Endothelial cell of umbilical vein (primary cell): ENCODE results near the gene ACSF3. TPM values are rescaled to one million over a fixed set of nuclear protein-coding genes. Genes with fewer than 3 reads are reported as not detected.

ENCODE experiments used
- BruUV-seq: library from RNA; stranded (reverse); fragments of 400-500 nt; replicated peaks from 2 replicates; lab custom pipeline; 2021; lab: Mats Ljungman, UMichigan
- CTCF ChIA-PET: fragments of 300-600, 350-600 bp; sonication (Branson Sonifier 250); formaldehyde crosslinking; loops from one replicate; lab custom pipeline; 2021; ENCODE audit warnings: antibody characterized with exemption, inconsistent platforms; lab: Charles Lee
- POLR2A ChIA-PET: fragments of 300-600, 350-600 bp; sonication (Branson Sonifier 250); formaldehyde crosslinking; loops from one replicate; lab custom pipeline; 2021; ENCODE audit warnings: antibody characterized with exemption, inconsistent platforms; lab: Charles Lee
- DNase-seq: peaks from one replicate; pipeline ENCODE4 v3.0.0-alpha.2; 2011; ENCODE audit warnings: low read depth, low spot score
- FAIRE-seq: peaks from 2 replicates; lab custom pipeline; 2011; peaks lifted over from hg19 to GRCh38; lab: Jason Lieb, UNC
- H2AFZ ChIP-seq: 2 replicates; pipeline ENCODE4 v1.6.0; 2012; ENCODE audit warnings: low read depth, low read length, control low read depth, inconsistent platforms
- H3K27ac ChIP-seq: 2 replicates; pipeline ENCODE4 v1.5.1; 2011; ENCODE audit warnings: low read depth, mild to moderate bottlenecking, control low read depth, low read length, moderate library complexity; ENCODE audit not compliant: insufficient read depth
- H3K27me3 ChIP-seq, 2 experiments: 2 replicates each; pipeline versions ENCODE4 v1.6.0 to v1.6.1; 2011; ENCODE audit warnings: low read length in 2 of 2, mixed read lengths in 1 of 2; ENCODE audit not compliant: control insufficient read depth in 2 of 2, insufficient read depth in 2 of 2
- H3K36me3 ChIP-seq, 2 experiments: 2 replicates in 1 of 2; 3 replicates in 1 of 2; pipeline ENCODE4 v1.5.1; 2011; ENCODE audit warnings: low read length in 2 of 2, mild to moderate bottlenecking in 1 of 2, moderate library complexity in 1 of 2; ENCODE audit not compliant: control insufficient read depth in 2 of 2, insufficient read depth in 2 of 2; ENCODE audit errors: extremely low read depth in 1 of 2
- H3K4me1 ChIP-seq: 3 replicates; pipeline ENCODE4 v1.5.1; 2011; ENCODE audit warnings: mild to moderate bottlenecking, low read length; ENCODE audit not compliant: control insufficient read depth, insufficient read depth; ENCODE audit errors: extremely low read depth
- H3K4me2 ChIP-seq: 2 replicates; pipeline ENCODE4 v1.6.1; 2011; ENCODE audit warnings: low read length, control low read depth, mixed read lengths; ENCODE audit not compliant: insufficient read depth
- H3K4me3 ChIP-seq, 3 experiments: fragments of 200-600 bp in 1 of 3; sonication (generic), shearing (Covaris generic) in 1 of 3; replicated peaks in 1 of 3; 2 replicates each; pipeline ENCODE4 v1.5.1; 2011 to 2016; ENCODE audit warnings: control low read depth in 3 of 3, low read length in 3 of 3, mild to moderate bottlenecking in 2 of 3, inconsistent platforms in 1 of 3, low read depth in 1 of 3, moderate library complexity in 1 of 3; ENCODE audit not compliant: insufficient read depth in 1 of 3
- H3K79me2 ChIP-seq: 2 replicates; pipeline ENCODE4 v1.6.0; 2012; ENCODE audit warnings: low read length, inconsistent platforms; ENCODE audit not compliant: control insufficient read depth, insufficient read depth
- H3K9ac ChIP-seq: replicated peaks from 2 replicates; pipeline ENCODE3; 2011; ENCODE audit warnings: low read length, control low read depth; ENCODE audit not compliant: insufficient read depth; ENCODE audit errors: extremely low read depth
- H3K9me1 ChIP-seq: replicated peaks from 3 replicates; pipeline ENCODE4 v1.6.0; 2011; ENCODE audit warnings: mild to moderate bottlenecking, low read length; ENCODE audit not compliant: control insufficient read depth, insufficient read depth; ENCODE audit errors: extremely low read depth
- H3K9me3 ChIP-seq: replicated peaks from 2 replicates; pipeline ENCODE4 v1.5.1; 2012; ENCODE audit warnings: low read length, inconsistent platforms; ENCODE audit not compliant: control insufficient read depth, insufficient read depth
- H4K20me1 ChIP-seq: replicated peaks from 2 replicates; pipeline ENCODE3; 2011; ENCODE audit warnings: mild to moderate bottlenecking, low read length; ENCODE audit not compliant: control insufficient read depth, insufficient read depth; ENCODE audit errors: extremely low read depth
- CTCF ChIP-seq, 2 donors: IDR thresholded peaks; 1 replicate in 1 of 2; 2 replicates in 1 of 2; pipeline ENCODE4 v1.5.1; 2011; ENCODE audit warnings: low read length in 2 of 2, mild to moderate bottlenecking in 2 of 2, moderate library complexity in 2 of 2, control low read depth in 1 of 2, inconsistent platforms in 1 of 2, low read depth in 1 of 2; ENCODE audit not compliant: insufficient read depth in 1 of 2; ENCODE audit errors: extremely low read depth in 1 of 2
- EZH2 ChIP-seq: IDR thresholded peaks from 2 replicates; pipeline ENCODE4 v1.6.1; 2012; ENCODE audit warnings: borderline replicate concordance, low read depth, mild to moderate bottlenecking, moderate library complexity, low read length, inconsistent platforms; ENCODE audit not compliant: severe bottlenecking
- FOS ChIP-seq: IDR thresholded peaks from 2 replicates; pipeline ENCODE4 v1.6.1; 2011; ENCODE audit warnings: mild to moderate bottlenecking, low read length, moderate library complexity, borderline replicate concordance; ENCODE audit not compliant: insufficient read depth
- GATA2 ChIP-seq: IDR thresholded peaks from 2 replicates; pipeline ENCODE4 v1.7.0; 2011; ENCODE audit warnings: low read depth, mild to moderate bottlenecking, moderate library complexity, mixed read lengths, low read length; ENCODE audit not compliant: insufficient read length, insufficient read depth
- JUN ChIP-seq: IDR thresholded peaks from 2 replicates; pipeline ENCODE4 v1.6.1; 2011; ENCODE audit warnings: borderline replicate concordance, low read depth; ENCODE audit not compliant: insufficient read length, insufficient read depth
- MAX ChIP-seq: IDR thresholded peaks from 2 replicates; pipeline ENCODE4 v1.6.1; 2011; ENCODE audit not compliant: insufficient read depth, insufficient read length
- MYC ChIP-seq: IDR thresholded peaks from one replicate; pipeline ENCODE4 v1.6.1; 2011; ENCODE audit warnings: mild to moderate bottlenecking, low read depth, low read length
- POLR2A ChIP-seq: IDR thresholded peaks from 2 replicates; pipeline ENCODE4 v1.6.1; 2012; ENCODE audit warnings: low read depth, mild to moderate bottlenecking, control low read depth, low read length
- POLR2AphosphoS5 ChIP-seq: IDR thresholded peaks from 2 replicates; pipeline ENCODE4 v1.6.1; 2012; ENCODE audit warnings: low read depth, mild to moderate bottlenecking, control low read depth, low read length, moderate library complexity; ENCODE audit not compliant: insufficient read depth
- dilution Hi-C: fragments of 300-500 bp; cut with MboI; formaldehyde crosslinking; loops from one replicate; pipeline ENCODE4 v1.15.0; 2019; ENCODE audit warnings: low sequenced_read_pairs; ENCODE audit not compliant: extremely low pct_ligation_motif_present
- intact Hi-C: fragments of 100-400 bp; cut with micrococcal nuclease; formaldehyde crosslinking; loops from one replicate; pipeline ENCODE4 v1.10.0; 2022
- polyA plus RNA-seq, 4 experiments: library from polyadenylated mRNA; depleted of rRNA in 3 of 4; stranded (reverse) in 3 of 4; unstranded in 1 of 4; fragments of >200 nt; gene quantifications; 2 replicates each; pipeline versions ENCODE4 v1.2.1 to v1.2.3, GENCODE V29; 2011 to 2012; ENCODE audit warnings: missing spikeins in 1 of 4
- total RNA-seq: library from RNA; stranded (reverse); gene quantifications from 2 replicates; pipeline ENCODE4 v1.2.3, GENCODE V29; 2021

Gene ACSF3
- total and polyA plus RNA-seq, 2 donors (not counting 3 experiments of a cell fraction or from before 2014, with no cell fraction given) = 18.6 to 33.2 TPM

GRCh38 chr16:89063768-89064320 lies 29.8 kb upstream of the ACSF3 start:
- no peak overlapping the region for H3K27ac ChIP-seq
- ChIA-PET CTCF (no interaction called here), POLR2A (no interaction called here)
- no peaks in the 10 kb centered on the region for H3K27me3 ChIP-seq
- BruUV-seq = no TSS peak
- H3K4me1 ChIP-seq = no peaks in the 10 kb centered on the region
- no peaks in the 10 kb centered on the region for H3K9me3 ChIP-seq
- no peak overlapping the region for H3K9ac ChIP-seq
- no peaks in the 10 kb centered on the region for H3K9me1 ChIP-seq
- dilution Hi-C loops = no loop called here
- no peak overlapping the region for H3K4me3 ChIP-seq
- no peaks in the 10 kb centered on the region for H3K79me2 ChIP-seq
- DNase-seq (no peak), FAIRE-seq (no peak)
- H2AFZ ChIP-seq = no peak overlapping the region
- intact Hi-C loops = no loop called here
- TF ChIP-seq EZH2 (no peak), MYC (no peak), JUN (no peak), POLR2A (no peak), CTCF (IDR thresholded peaks at IDR 0.05; ENCODE audit: extremely low read depth in 1 of 2, insufficient read depth in 1 of 2, low read depth in 1 of 2, low read length in 2 of 2) (no peak), MAX (no peak), POLR2AphosphoS5 (no peak), GATA2 (no peak), FOS (no peak)
- no peaks in the 10 kb centered on the region for H3K36me3 ChIP-seq
- H3K4me2 ChIP-seq = no peak overlapping the region
- H4K20me1 ChIP-seq = no peaks in the 10 kb centered on the region
